SK-N-SH treated with all-trans-retinoic acid at 6 μM for 48 hours (cell line): Measurements from ENCODE around the gene EMCN.

Experiments
- ARNTL ChIP-seq: fragments of 450-650 bp; formaldehyde crosslinking; IDR thresholded peaks from 2 replicates; pipeline ENCODE4 v1.5.0; 2020; ENCODE audit warnings: low read depth, mild to moderate bottlenecking, moderate library complexity, borderline replicate concordance
- ESRRG ChIP-seq: fragments of 250-450 bp; sonication (Bioruptor Pico); IDR thresholded peaks from 2 replicates; pipeline ENCODE4 v1.6.1; 2021; ENCODE audit warnings: mild to moderate bottlenecking
- GLIS3 ChIP-seq: fragments of 250-450 bp; sonication (Bioruptor Pico); IDR thresholded peaks from 2 replicates; pipeline ENCODE4 v1.5.0; 2020; ENCODE audit warnings: mild to moderate bottlenecking, moderate library complexity
- RARB ChIP-seq: fragments of 250-450 bp; sonication (Bioruptor Pico); IDR thresholded peaks from 2 replicates; pipeline ENCODE4 v1.8.0; 2021; ENCODE audit warnings: mild to moderate bottlenecking, moderate library complexity
- ZC3H10 ChIP-seq: fragments of 250-450 bp; sonication (Bioruptor Pico); IDR thresholded peaks from 2 replicates; pipeline ENCODE4 v1.5.1; 2021; ENCODE audit warnings: mild to moderate bottlenecking, moderate library complexity
- ZFP30 ChIP-seq: fragments of 450-650 bp; formaldehyde crosslinking; IDR thresholded peaks from 2 replicates; pipeline ENCODE4 v1.5.0; 2022; ENCODE audit warnings: mild to moderate bottlenecking, moderate library complexity
- ZNF565 ChIP-seq: fragments of 450-650 bp; formaldehyde crosslinking; conservative IDR thresholded peaks from 2 replicates; pipeline ENCODE4 v1.5.0; 2020; ENCODE audit warnings: low read depth, mild to moderate bottlenecking, moderate library complexity
- ZNF70 ChIP-seq: fragments of 450-650 bp; formaldehyde crosslinking; IDR thresholded peaks from 2 replicates; pipeline ENCODE4 v1.5.0; 2020; ENCODE audit warnings: mild to moderate bottlenecking, moderate library complexity
- ZNF8 ChIP-seq: fragments of 450-650 bp; formaldehyde crosslinking; IDR thresholded peaks from 2 replicates; pipeline ENCODE4 v1.5.0; 2020; ENCODE audit warnings: mild to moderate bottlenecking, moderate library complexity
- TF ChIP-seq, protein P1 (sequence below): fragments of 250-450 bp; sonication (Bioruptor Pico); IDR thresholded peaks from 2 replicates; pipeline ENCODE4 v1.8.0; 2020; ENCODE audit warnings: mild to moderate bottlenecking, moderate library complexity, borderline replicate concordance
- TF ChIP-seq, protein P2 (sequence below): fragments of 250-450 bp; sonication (Bioruptor Pico); IDR thresholded peaks from 2 replicates; pipeline ENCODE4 v1.8.0; 2021; ENCODE audit warnings: low read depth, mild to moderate bottlenecking, moderate library complexity, borderline replicate concordance
- TF ChIP-seq, protein P3 (sequence below): fragments of 250-450 bp; sonication (Bioruptor Pico); IDR thresholded peaks from 2 replicates; pipeline ENCODE4 v1.5.1; 2020; ENCODE audit warnings: low read depth, mild to moderate bottlenecking, moderate library complexity

DNA sequence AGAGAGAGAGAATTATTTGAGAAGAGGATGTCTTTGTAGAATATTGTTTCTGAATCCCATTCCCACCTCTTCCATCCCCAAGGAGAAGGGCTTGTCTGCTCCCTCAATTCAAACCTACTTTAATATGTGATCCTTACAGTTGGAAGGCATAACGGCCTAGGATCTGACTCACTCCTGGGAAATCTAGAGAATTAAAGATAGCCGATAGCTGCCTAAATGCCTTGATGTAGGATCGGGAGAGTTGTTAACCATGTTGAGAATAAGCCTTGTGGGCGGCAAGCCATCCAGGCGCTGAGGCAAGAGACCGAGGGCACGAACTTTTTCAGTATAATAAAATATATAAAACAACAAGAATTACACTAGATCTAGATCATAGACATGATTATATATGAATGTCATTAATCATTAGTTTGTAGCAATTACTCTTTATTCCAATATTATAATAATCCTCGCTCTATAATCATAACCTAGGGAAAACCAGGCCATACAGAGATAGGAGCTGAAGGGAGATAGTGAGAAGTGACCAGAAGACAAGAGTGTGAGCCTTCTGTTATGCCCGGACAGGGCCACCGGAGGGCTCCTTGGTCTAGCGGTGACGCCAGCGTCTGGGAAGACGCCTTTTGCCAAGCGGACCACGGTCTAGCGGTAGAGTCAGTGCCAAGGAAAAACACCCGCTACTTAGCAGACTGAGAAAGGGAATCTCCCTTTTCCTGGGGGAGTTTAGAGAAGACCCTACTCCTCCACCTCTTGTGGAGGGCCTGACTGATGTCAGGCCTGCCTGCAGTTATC, 13.5 kb downstream of the EMCN start:
- TF ChIP-seq ZC3H10 (CRISPR knock-in tag), result no peak
- TF ChIP-seq RARB (CRISPR knock-in tag), result no peak
- TF ChIP-seq ESRRG (CRISPR knock-in tag), result no peak
- no peak for TF ChIP-seq GLIS3 (CRISPR knock-in tag)
- no peak for TF ChIP-seq ZNF70 (CRISPR knock-in tag)
- TF ChIP-seq ZNF8 (CRISPR knock-in tag), result no peak
- TF ChIP-seq, protein P1, sequence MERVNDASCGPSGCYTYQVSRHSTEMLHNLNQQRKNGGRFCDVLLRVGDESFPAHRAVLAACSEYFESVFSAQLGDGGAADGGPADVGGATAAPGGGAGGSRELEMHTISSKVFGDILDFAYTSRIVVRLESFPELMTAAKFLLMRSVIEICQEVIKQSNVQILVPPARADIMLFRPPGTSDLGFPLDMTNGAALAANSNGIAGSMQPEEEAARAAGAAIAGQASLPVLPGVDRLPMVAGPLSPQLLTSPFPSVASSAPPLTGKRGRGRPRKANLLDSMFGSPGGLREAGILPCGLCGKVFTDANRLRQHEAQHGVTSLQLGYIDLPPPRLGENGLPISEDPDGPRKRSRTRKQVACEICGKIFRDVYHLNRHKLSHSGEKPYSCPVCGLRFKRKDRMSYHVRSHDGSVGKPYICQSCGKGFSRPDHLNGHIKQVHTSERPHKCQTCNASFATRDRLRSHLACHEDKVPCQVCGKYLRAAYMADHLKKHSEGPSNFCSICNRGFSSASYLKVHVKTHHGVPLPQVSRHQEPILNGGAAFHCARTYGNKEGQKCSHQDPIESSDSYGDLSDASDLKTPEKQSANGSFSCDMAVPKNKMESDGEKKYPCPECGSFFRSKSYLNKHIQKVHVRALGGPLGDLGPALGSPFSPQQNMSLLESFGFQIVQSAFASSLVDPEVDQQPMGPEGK (CRISPR knock-in tag), result no peak
- no peak for TF ChIP-seq ARNTL (CRISPR knock-in tag)
- no peak for TF ChIP-seq ZNF565 (CRISPR knock-in tag)
- TF ChIP-seq ZFP30 (CRISPR knock-in tag), result no peak
- TF ChIP-seq, protein P2, sequence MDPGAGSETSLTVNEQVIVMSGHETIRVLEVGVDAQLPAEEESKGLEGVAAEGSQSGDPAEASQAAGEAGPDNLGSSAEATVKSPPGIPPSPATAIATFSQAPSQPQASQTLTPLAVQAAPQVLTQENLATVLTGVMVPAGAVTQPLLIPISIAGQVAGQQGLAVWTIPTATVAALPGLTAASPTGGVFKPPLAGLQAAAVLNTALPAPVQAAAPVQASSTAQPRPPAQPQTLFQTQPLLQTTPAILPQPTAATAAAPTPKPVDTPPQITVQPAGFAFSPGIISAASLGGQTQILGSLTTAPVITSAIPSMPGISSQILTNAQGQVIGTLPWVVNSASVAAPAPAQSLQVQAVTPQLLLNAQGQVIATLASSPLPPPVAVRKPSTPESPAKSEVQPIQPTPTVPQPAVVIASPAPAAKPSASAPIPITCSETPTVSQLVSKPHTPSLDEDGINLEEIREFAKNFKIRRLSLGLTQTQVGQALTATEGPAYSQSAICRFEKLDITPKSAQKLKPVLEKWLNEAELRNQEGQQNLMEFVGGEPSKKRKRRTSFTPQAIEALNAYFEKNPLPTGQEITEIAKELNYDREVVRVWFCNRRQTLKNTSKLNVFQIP (CRISPR knock-in tag), result no peak
- TF ChIP-seq, protein P3, sequence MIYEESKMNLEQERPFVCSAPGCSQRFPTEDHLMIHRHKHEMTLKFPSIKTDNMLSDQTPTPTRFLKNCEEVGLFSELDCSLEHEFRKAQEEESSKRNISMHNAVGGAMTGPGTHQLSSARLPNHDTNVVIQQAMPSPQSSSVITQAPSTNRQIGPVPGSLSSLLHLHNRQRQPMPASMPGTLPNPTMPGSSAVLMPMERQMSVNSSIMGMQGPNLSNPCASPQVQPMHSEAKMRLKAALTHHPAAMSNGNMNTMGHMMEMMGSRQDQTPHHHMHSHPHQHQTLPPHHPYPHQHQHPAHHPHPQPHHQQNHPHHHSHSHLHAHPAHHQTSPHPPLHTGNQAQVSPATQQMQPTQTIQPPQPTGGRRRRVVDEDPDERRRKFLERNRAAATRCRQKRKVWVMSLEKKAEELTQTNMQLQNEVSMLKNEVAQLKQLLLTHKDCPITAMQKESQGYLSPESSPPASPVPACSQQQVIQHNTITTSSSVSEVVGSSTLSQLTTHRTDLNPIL (CRISPR knock-in tag), result no peak
